ENCODE results near the gene GOLIM4. TPM values are rescaled to one million over a fixed set of nuclear protein-coding genes. Genes with fewer than 3 reads are reported as not detected.

Gene GOLIM4
- total RNA-seq, 1 experiment from 2014 or later = 24.6 TPM

- Mint-ChIP-seq H3K4me3 (no peak overlapping the region), H3K4me1 (peaks cover 32 to 33% of the 10 kb centered on the region in 2 experiments), H3K27me3 (ENCODE audit: low read depth) (no peaks in the 10 kb centered on the region), H3K27ac (no peak overlapping the region), H3K36me3 (ENCODE audit: insufficient read depth in 1 of 3, low read depth in 3 of 3) (peaks cover 1 to 6% (median 4%) of the 10 kb centered on the region in 3 experiments; a peak in 5 of 7 replicates), H3K9me3 (no peaks in the 10 kb centered on the region; a peak in 1 of 5 replicates)
- no peak overlapping the region for H4K8ac ChIP-seq (replicated peaks; ENCODE audit: insufficient read length, low read depth, low read length)
- DNase-seq = no peak
- H3K27ac ChIP-seq (ENCODE audit: insufficient read length, low read depth, low read length) = no peak overlapping the region
- no peak overlapping the region for H2AFZ ChIP-seq (ENCODE audit: low read length)
- H2BK5ac ChIP-seq (ENCODE audit: insufficient read length, low read length) = no peak overlapping the region
- no peak overlapping the region for H2BK20ac ChIP-seq (ENCODE audit: low read depth, low read length, poor library complexity, severe bottlenecking)
- H3K9me3 ChIP-seq (ENCODE audit: control insufficient read depth, low read depth, low read length) = no peaks in the 10 kb centered on the region
- TF ChIP-seq CTCF (conservative IDR thresholded peaks at IDR 0.05) = no peak
- no peak overlapping the region for H3K56ac ChIP-seq (ENCODE audit: insufficient read length, low read depth, low read length)
- no peak overlapping the region for H3K14ac ChIP-seq (ENCODE audit: insufficient read depth, low read length)
- no CpG with 5 or more reads among the region's 3 CpGs for WGBS (ENCODE audit: extremely low coverage, insufficient read length, low lambda C conversion rate)
- H3K23ac ChIP-seq (ENCODE audit: insufficient read length, low read depth, low read length) = no peak overlapping the region
- no peak overlapping the region for H2BK12ac ChIP-seq (ENCODE audit: insufficient read length, low read depth, low read length)
- H3K4me1 ChIP-seq (ENCODE audit: insufficient read depth, low read length) = peaks cover 7% of the 10 kb centered on the region
- no peaks in the 10 kb centered on the region for H3K23me2 ChIP-seq (ENCODE audit: insufficient read length, low read depth, low read length, poor library complexity, severe bottlenecking)
- no peak overlapping the region for H4K5ac ChIP-seq (ENCODE audit: insufficient read length, low read depth, low read length)
- no peak overlapping the region for H2BK120ac ChIP-seq (ENCODE audit: low read depth, low read length, poor library complexity, severe bottlenecking)
- no peak overlapping the region for H3K4me2 ChIP-seq (ENCODE audit: insufficient read depth, insufficient read length, low read length)
- H3K4ac ChIP-seq (ENCODE audit: low read depth, low read length) = no peak overlapping the region
- no peak overlapping the region for H3K18ac ChIP-seq (ENCODE audit: insufficient read length, low read depth, low read length)
- H2BK15ac ChIP-seq (ENCODE audit: low read depth, low read length) = no peak overlapping the region
- no peak overlapping the region for H2AK5ac ChIP-seq (ENCODE audit: insufficient read length, low read length)
- no peak overlapping the region for H4K91ac ChIP-seq (ENCODE audit: insufficient read length, low read depth, low read length)
- no peaks in the 10 kb centered on the region for H3K79me1 ChIP-seq (ENCODE audit: insufficient read depth, low read depth, low read length, poor library complexity, severe bottlenecking)
- H3K9ac ChIP-seq (ENCODE audit: extremely low read depth, insufficient read length, low read length) = no peak overlapping the region
- no peaks in the 10 kb centered on the region for H4K20me1 ChIP-seq (ENCODE audit: control insufficient read depth, insufficient read depth, insufficient read length)
- no peaks in the 10 kb centered on the region for H3K27me3 ChIP-seq (ENCODE audit: insufficient read depth, low read length)
- no peak overlapping the region for H3T11ph ChIP-seq (ENCODE audit: low read length)
- peaks cover 5% of the 10 kb centered on the region; the same call in 1 of the 2 replicates for H3K79me2 ChIP-seq (ENCODE audit: insufficient read depth, low read length)
Measured at GRCh38 chr3:168080022-168080421, 15.7 kb downstream of the GOLIM4 start.
